B cell (primary cell): ENCODE results near the gene ACBD3. TPM values are rescaled to one million over a fixed set of nuclear protein-coding genes. Genes with fewer than 3 reads are reported as not detected.

Source experiments
- ATAC-seq: fragments of 200-7000 bp; cut with Tn5 transposase; one replicate; pipeline ENCODE4 v1.10.0; 2021; ENCODE audit warnings: low read depth, mild to moderate bottlenecking, moderate number of reproducible peaks, moderate library complexity
- CTCF ChIA-PET: fragments of 350-600 bp; sonication (Branson Sonifier 250); formaldehyde crosslinking; loops from one replicate; lab custom pipeline; 2021; ENCODE audit warnings: antibody characterized with exemption, inconsistent platforms; lab: Charles Lee
- POLR2A ChIA-PET: fragments of 350-600 bp; sonication (Branson Sonifier 250); formaldehyde crosslinking; loops from one replicate; lab custom pipeline; 2021; ENCODE audit warnings: antibody characterized with exemption; lab: Charles Lee
- DNase-seq: peaks from one replicate; pipeline ENCODE4 v3.0.0; 2013
- H2AFZ ChIP-seq: 2 replicates; pipeline ENCODE4 v1.6.1; 2012; ENCODE audit warnings: mild to moderate bottlenecking, low read depth, low read length; ENCODE audit not compliant: insufficient read depth, poor library complexity, severe bottlenecking
- H3K27ac ChIP-seq, 2 donors: 1 replicate in 1 of 2; 2 replicates in 1 of 2; pipeline ENCODE4 v1.5.1; 2012 to 2013; ENCODE audit warnings: low read length in 2 of 2, mild to moderate bottlenecking in 2 of 2, moderate library complexity in 1 of 2
- H3K27me3 ChIP-seq, 4 experiments: fragments of 200-600 bp in 1 of 4; sonication (generic) in 1 of 4; replicated peaks in 1 of 4; 1 replicate in 2 of 4; 2 replicates in 2 of 4; pipeline versions ENCODE4 v1.6.1 to v1.7.0; 2013 to 2016; ENCODE audit warnings: low read length in 3 of 4, mild to moderate bottlenecking in 2 of 4, mixed read lengths in 1 of 4, moderate library complexity in 1 of 4; ENCODE audit not compliant: insufficient read depth in 4 of 4, control insufficient read depth in 3 of 4; ENCODE audit errors: control extremely low read depth in 1 of 4
- H3K36me3 ChIP-seq, 2 experiments: replicated peaks in 1 of 2; 1 replicate in 1 of 2; 2 replicates in 1 of 2; pipeline versions ENCODE4 v1.6.1 to v1.7.1; 2013; ENCODE audit warnings: low read length in 1 of 2; ENCODE audit not compliant: insufficient read depth in 2 of 2, control insufficient read depth in 1 of 2; ENCODE audit errors: control extremely low read depth in 1 of 2, extremely low read depth in 1 of 2
- H3K4me1 ChIP-seq, 2 donors: fragments of 200-600 bp in 1 of 2; sonication (generic) in 1 of 2; 1 replicate in 1 of 2; 2 replicates in 1 of 2; pipeline versions ENCODE4 v1.5.1 to v1.6.1; 2013 to 2017; ENCODE audit warnings: low read length in 2 of 2; ENCODE audit not compliant: control insufficient read depth in 2 of 2, insufficient read depth in 2 of 2
- H3K4me2 ChIP-seq: replicated peaks from 2 replicates; pipeline ENCODE3; 2012; ENCODE audit warnings: mild to moderate bottlenecking, low read depth, low read length; ENCODE audit not compliant: poor library complexity, severe bottlenecking
- H3K4me3 ChIP-seq, 5 experiments: fragments of 200-600 bp in 1 of 5; sonication (generic) in 1 of 5; 1 replicate in 3 of 5; 2 replicates in 2 of 5; pipeline versions ENCODE4 v1.5.1 to v1.7.0; 2011 to 2016; ENCODE audit warnings: low read length in 4 of 5, mild to moderate bottlenecking in 4 of 5, low read depth in 2 of 5, control low read depth in 1 of 5, moderate library complexity in 1 of 5; ENCODE audit not compliant: insufficient read depth in 1 of 5; ENCODE audit errors: control extremely low read depth in 1 of 5, extremely low read depth in 1 of 5
- H3K79me2 ChIP-seq: fragments of 200-600 bp; sonication (generic); one replicate; pipeline ENCODE4 v1.6.0; 2016; ENCODE audit warnings: low read length; ENCODE audit not compliant: control insufficient read depth, insufficient read depth
- H3K9ac ChIP-seq: fragments of 200-600 bp; sonication (generic); 2 replicates; pipeline ENCODE4 v1.6.1; 2017; ENCODE audit warnings: mild to moderate bottlenecking, low read length, moderate library complexity
- H3K9me3 ChIP-seq, 3 donors: one replicate each; pipeline versions ENCODE4 v1.6.1 to v1.7.1; 2013; ENCODE audit warnings: low read length in 2 of 3; ENCODE audit not compliant: control insufficient read depth in 2 of 3, insufficient read depth in 1 of 3; ENCODE audit errors: control extremely low read depth in 1 of 3
- H4K20me1 ChIP-seq: 2 replicates; pipeline ENCODE4 v1.6.0; 2012; ENCODE audit warnings: mild to moderate bottlenecking, low read length; ENCODE audit not compliant: insufficient read depth, control insufficient read depth, poor library complexity, severe bottlenecking
- H3K27ac Mint-ChIP-seq: one replicate; pipeline ENCODE4 v1.8.0; 2021; ENCODE audit warnings: mixed read lengths
- H3K27me3 Mint-ChIP-seq: one replicate; pipeline ENCODE4 v1.8.0; 2021; ENCODE audit warnings: mixed read lengths
- H3K4me1 Mint-ChIP-seq: one replicate; pipeline ENCODE4 v1.8.0; 2021; ENCODE audit warnings: mixed read lengths
- H3K4me3 Mint-ChIP-seq: one replicate; pipeline ENCODE4 v1.8.0; 2021; ENCODE audit warnings: mixed read lengths
- H3K9me3 Mint-ChIP-seq: one replicate; pipeline ENCODE4 v1.8.0; 2022; ENCODE audit warnings: mixed read lengths; ENCODE audit not compliant: insufficient read depth
- EZH2 ChIP-seq: IDR thresholded peaks from 2 replicates; pipeline ENCODE4 v1.6.1; 2012; ENCODE audit warnings: borderline replicate concordance, low read depth, mild to moderate bottlenecking, moderate library complexity, low read length; ENCODE audit not compliant: insufficient read depth, poor library complexity, severe bottlenecking
- WGBS: methylation state at CpG from one replicate; pipeline ENCODE4 v1.1.5; 2013; ENCODE audit warnings: missing lambda C conversion rate; ENCODE audit not compliant: insufficient coverage; 5-methylcytosine and 5-hydroxymethylcytosine counted together
- intact Hi-C: fragments of 100-400 bp; cut with micrococcal nuclease; formaldehyde crosslinking; loops from one replicate; pipeline ENCODE4 v1.10.0; 2022
- polyA plus RNA-seq: library from polyadenylated mRNA; depleted of rRNA; stranded (reverse); fragments of >200 nt; gene quantifications from 2 replicates; pipeline ENCODE4 v1.2.3, GENCODE V29; 2012
- total RNA-seq, 2 donors: library from RNA; stranded (reverse); fragments of 120-200 nt in 1 of 2; gene quantifications; 1 replicate in 1 of 2; 2 replicates in 1 of 2; pipeline versions ENCODE4 v1.2.3 to v1.2.4, GENCODE V29; 2013 to 2022
- TF ChIP-seq, protein P1 (sequence below): fragments of 200-600 bp; IDR thresholded peaks from one replicate; pipeline ENCODE4 v1.8.0; 2022; ENCODE audit warnings: antibody characterized with exemption, mild to moderate bottlenecking

Gene ACBD3
- total and polyA plus RNA-seq, 2 donors (not counting 1 experiment from before 2014, with no cell fraction given), result 16.2 to 60.6 TPM

DNA sequence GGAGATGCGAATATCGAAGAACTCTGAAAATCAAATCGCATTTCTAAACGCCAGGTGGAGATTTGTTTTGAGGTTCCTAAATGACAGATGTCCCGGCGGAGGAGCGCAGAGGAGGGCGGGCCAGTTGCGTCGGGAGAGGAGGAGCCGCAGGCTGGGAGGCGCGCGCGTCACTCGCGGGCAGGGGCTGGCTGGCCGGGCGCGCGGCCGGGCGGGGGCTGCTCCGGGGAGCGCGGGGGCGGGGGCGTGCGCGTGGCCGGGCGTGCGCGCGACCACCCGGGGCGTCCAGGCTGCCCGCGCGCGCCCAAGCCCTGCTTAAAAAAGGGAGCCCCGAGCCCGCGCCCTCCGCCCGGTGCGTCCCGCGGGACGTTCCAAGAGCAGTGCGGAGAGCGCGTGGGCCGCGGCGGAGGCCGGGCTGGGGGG, 76.7 kb downstream of the ACBD3 start:
- Mint-ChIP-seq H3K4me1 (peaks cover 42% of the 10 kb centered on the region), H3K9me3 (no peaks in the 10 kb centered on the region), H3K27ac (peak overlapping the region; percentile 98), H3K4me3 (peak overlapping the region; percentile 96), H3K27me3 (no peaks in the 10 kb centered on the region)
- Histone ChIP-seq H3K4me1 (peaks cover 36 to 44% of the 10 kb centered on the region in 2 donors), H2AFZ (peak overlapping the region; percentile 69), H3K4me3 (peak overlapping the region in 4 of 5 experiments; percentile 57 to 85 (median 72)), H3K9me3 (no peaks in the 10 kb centered on the region), H3K9ac (peak overlapping the region; percentile 95), H3K79me2 (no peaks in the 10 kb centered on the region), H3K27me3 (no peaks in the 10 kb centered on the region), H3K36me3 (no peaks in the 10 kb centered on the region), H3K27ac (peak overlapping the region; percentile 96 to 99), H4K20me1 (no peaks in the 10 kb centered on the region), H3K4me2 (peak overlapping the region; percentile 77)
- TF ChIP-seq EZH2, result no peak
- CTCF ChIA-PET, result interaction anchor here (0.8 to 7.2 kb wide), 13 partner anchors 10 to 223 kb away, joined by 3 to 107 read pairs (median 8); partner anchors contain the start of gene H3-3A
- under 1% methylated on average over 57 of the region's 57 CpGs for WGBS
- peak; percentile 64 for ATAC-seq
- POLR2A ChIA-PET, result interaction anchor here (0.7 to 5.6 kb wide), 14 partner anchors 9 to 1675 kb away, joined by 3 to 47 read pairs (median 12); partner anchors contain the start of genes H3-3A, SDE2 and WDR26
- intact Hi-C loops, result loop anchor here (1.0 to 5.0 kb wide), 7 partner anchors 10 to 197 kb away; partner anchors contain the start of genes LIN9 and SDE2
- peak; percentile 93 for DNase-seq

DNA sequence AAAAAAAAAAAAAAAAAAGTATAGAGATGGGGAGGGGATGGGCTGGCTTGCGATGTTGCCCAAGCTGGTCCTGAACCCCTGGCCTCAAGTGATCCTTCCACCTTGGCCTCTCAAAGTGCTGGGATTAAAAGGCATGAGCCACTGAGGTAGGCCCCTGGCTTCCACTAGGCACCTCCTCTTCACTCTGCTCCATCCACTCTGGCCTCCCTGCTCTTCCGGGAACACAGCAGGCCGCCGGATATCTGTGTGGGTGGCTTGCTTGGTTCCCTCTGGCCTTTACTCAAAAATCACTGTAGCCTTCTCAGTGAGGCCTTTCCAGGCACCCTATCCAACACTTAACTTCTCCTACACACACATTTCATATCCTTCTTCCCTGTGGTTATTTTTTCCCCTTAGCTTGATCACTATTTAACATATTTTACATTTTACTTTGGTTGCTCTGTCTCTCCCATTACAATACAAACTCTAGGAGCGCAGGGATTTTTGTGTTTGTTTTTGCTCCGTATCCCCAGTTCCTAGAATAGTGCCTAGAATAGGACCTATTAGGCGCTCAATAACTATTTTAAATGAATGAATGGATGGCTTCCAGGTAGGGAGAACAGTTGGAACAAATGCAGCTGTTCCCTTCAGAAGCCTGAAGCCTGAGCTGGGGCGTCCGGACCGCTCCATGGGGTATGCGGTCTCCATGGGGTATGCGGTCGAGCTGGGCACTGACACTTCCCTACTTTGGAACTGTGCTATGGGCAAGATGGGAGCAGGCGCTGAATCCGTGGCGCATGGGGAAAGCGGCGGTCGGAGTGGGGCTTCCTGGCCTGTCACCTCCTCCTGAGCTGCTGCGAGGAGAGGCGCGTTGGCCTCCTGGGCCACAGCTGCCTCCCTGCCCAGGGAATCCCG, 77.4 kb downstream of the ACBD3 start:
- Histone ChIP-seq H3K27ac (peak overlapping the region; percentile 83 to 84), H3K4me1 (peaks cover 36 to 44% of the 10 kb centered on the region in 2 donors)

More for the DNA sequence above, 77.4 kb downstream of the ACBD3 start:
- peak overlapping the region; percentile 98 for H3K27ac Mint-ChIP-seq
- ChIA-PET POLR2A (interaction anchor here (0.6 to 5.6 kb wide), 17 partner anchors 11 to 1675 kb away, joined by 3 to 47 read pairs (median 11); partner anchors contain the start of genes H3-3A, SDE2 and WDR26), CTCF (interaction anchor here (0.8 to 7.2 kb wide), 15 partner anchors 9 to 634 kb away, joined by 3 to 107 read pairs (median 8); partner anchors contain the start of gene H3-3A)
- Histone ChIP-seq H3K36me3 (no peaks in the 10 kb centered on the region), H3K79me2 (no peaks in the 10 kb centered on the region), H4K20me1 (no peaks in the 10 kb centered on the region), H3K9ac (peak overlapping the region; percentile 95), H3K4me2 (peak overlapping the region; percentile 77), H3K4me3 (peak overlapping the region; percentile 4 to 75 (median 54)), H3K27me3 (no peaks in the 10 kb centered on the region), H3K9me3 (no peaks in the 10 kb centered on the region), H2AFZ (peak overlapping the region; percentile 66)
- WGBS, result 30% methylated on average over 21 of the region's 23 CpGs
- H3K9me3 Mint-ChIP-seq, result no peaks in the 10 kb centered on the region
- ATAC-seq (no peak), DNase-seq (peak; percentile 22)
- no peak for TF ChIP-seq EZH2
- TF ChIP-seq, protein P1, sequence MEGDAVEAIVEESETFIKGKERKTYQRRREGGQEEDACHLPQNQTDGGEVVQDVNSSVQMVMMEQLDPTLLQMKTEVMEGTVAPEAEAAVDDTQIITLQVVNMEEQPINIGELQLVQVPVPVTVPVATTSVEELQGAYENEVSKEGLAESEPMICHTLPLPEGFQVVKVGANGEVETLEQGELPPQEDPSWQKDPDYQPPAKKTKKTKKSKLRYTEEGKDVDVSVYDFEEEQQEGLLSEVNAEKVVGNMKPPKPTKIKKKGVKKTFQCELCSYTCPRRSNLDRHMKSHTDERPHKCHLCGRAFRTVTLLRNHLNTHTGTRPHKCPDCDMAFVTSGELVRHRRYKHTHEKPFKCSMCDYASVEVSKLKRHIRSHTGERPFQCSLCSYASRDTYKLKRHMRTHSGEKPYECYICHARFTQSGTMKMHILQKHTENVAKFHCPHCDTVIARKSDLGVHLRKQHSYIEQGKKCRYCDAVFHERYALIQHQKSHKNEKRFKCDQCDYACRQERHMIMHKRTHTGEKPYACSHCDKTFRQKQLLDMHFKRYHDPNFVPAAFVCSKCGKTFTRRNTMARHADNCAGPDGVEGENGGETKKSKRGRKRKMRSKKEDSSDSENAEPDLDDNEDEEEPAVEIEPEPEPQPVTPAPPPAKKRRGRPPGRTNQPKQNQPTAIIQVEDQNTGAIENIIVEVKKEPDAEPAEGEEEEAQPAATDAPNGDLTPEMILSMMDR, result peak; percentile 20
- H3K4me1 Mint-ChIP-seq, result peaks cover 42% of the 10 kb centered on the region
- no peaks in the 10 kb centered on the region for H3K27me3 Mint-ChIP-seq
- intact Hi-C loops, result loop anchor here (1.0 kb wide), 2 partner anchors 9 to 26 kb away; no protein-coding TSS in a partner anchor
- peak overlapping the region; percentile 96 for H3K4me3 Mint-ChIP-seq
